Right atrium auricular region (tissue), 2 donors: ENCODE results near the gene CYP2F1. TPM values are rescaled to one million over a fixed set of nuclear protein-coding genes. Genes with fewer than 3 reads are reported as not detected.

ENCODE experiments used
- DNase-seq: peaks from one replicate; pipeline ENCODE4 v3.0.0-alpha.2; 2019; ENCODE audit warnings: low spot score
- H3K27ac ChIP-seq, 2 donors: fragments of 200-600 bp; sonication (generic); 1 replicate in 1 of 2; 2 replicates in 1 of 2; pipeline ENCODE4 v1.5.1; 2016 to 2019
- H3K27me3 ChIP-seq, 2 donors: fragments of 200-600 bp; sonication (generic); one replicate each; pipeline versions ENCODE4 v1.5.1 to v1.6.0; 2017 to 2019
- H3K36me3 ChIP-seq: fragments of 200-600 bp; sonication (generic); one replicate; pipeline ENCODE4 v1.5.1; 2016
- H3K4me1 ChIP-seq, 2 donors: fragments of 200-600 bp; sonication (generic); one replicate each; pipeline versions ENCODE4 v1.5.1 to v1.6.0; 2017 to 2019
- H3K4me3 ChIP-seq, 2 donors: fragments of 200-600 bp; sonication (generic); 1 replicate in 1 of 2; 2 replicates in 1 of 2; pipeline ENCODE4 v1.5.1; 2017 to 2019; ENCODE audit warnings: mild to moderate bottlenecking in 1 of 2, moderate library complexity in 1 of 2
- H3K9me3 ChIP-seq, 2 donors: fragments of 200-600 bp; sonication (generic); one replicate each; pipeline ENCODE4 v1.5.1; 2019
- total RNA-seq, 2 donors: library from RNA; depleted of rRNA; stranded (reverse); fragments of >200 nt; gene quantifications; one replicate each; pipeline ENCODE4 v1.1.0, GENCODE V29; 2016
- TF ChIP-seq, protein P1 (sequence below), 2 donors: fragments of 200-600 bp; sonication (generic); IDR thresholded peaks; one replicate each; pipeline ENCODE4 v1.5.1; 2019; ENCODE audit warnings: antibody characterized with exemption in 2 of 2

The CYP2F1 gene
- total RNA-seq, 2 donors from 2014 or later: not detected

DNA sequence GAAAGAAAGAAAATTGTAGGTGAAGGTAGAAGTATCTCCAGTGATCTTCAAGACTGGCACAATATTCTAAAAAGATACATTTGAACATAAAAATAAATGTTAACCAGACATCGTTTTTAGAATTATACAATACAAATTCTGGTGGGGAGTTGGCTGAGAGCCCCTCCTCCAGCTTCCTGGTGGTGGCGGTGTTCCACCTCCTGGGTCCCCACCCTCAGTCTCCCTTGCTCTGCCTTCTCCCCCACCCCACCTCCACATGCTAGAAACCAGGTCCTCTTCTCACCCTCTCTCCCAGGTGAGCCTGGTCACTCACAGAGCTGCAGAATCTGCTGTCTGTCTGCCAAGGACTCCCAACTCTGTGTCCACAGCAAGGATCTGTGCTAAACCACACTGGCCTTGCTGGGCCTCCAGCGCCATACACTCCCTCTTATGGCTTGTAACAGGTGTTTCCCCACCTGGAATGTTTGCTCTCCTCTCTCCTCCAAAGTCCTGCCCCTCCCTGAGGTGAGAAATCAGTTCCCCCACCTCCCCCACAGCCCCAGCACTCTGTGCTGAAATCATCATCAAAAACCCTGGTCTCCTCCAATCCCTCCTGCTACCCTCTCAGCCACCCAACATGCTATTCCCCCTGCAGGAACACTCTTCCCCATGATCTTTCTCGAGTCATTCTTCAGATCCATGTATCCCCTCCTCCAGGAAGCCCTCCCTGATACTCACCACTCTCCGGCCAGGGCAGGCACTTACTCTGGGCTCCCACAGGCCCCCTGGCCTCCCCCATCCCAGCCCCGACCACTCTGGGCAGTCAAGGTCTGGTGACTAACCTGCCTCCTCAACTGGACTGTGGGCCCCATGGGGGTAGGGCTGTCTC lies 58.3 kb downstream of the CYP2F1 start:
- H3K4me1 ChIP-seq: no peaks in the 10 kb centered on the region
- H3K27ac ChIP-seq: no peak overlapping the region
- no peaks in the 10 kb centered on the region for H3K9me3 ChIP-seq
- TF ChIP-seq, protein P1, sequence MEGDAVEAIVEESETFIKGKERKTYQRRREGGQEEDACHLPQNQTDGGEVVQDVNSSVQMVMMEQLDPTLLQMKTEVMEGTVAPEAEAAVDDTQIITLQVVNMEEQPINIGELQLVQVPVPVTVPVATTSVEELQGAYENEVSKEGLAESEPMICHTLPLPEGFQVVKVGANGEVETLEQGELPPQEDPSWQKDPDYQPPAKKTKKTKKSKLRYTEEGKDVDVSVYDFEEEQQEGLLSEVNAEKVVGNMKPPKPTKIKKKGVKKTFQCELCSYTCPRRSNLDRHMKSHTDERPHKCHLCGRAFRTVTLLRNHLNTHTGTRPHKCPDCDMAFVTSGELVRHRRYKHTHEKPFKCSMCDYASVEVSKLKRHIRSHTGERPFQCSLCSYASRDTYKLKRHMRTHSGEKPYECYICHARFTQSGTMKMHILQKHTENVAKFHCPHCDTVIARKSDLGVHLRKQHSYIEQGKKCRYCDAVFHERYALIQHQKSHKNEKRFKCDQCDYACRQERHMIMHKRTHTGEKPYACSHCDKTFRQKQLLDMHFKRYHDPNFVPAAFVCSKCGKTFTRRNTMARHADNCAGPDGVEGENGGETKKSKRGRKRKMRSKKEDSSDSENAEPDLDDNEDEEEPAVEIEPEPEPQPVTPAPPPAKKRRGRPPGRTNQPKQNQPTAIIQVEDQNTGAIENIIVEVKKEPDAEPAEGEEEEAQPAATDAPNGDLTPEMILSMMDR (IDR thresholded peaks at IDR 0.05): no peak
- no peaks in the 10 kb centered on the region for H3K27me3 ChIP-seq
- no peaks in the 10 kb centered on the region for H3K36me3 ChIP-seq
- DNase-seq: no peak
- H3K4me3 ChIP-seq: no peak overlapping the region

DNA sequence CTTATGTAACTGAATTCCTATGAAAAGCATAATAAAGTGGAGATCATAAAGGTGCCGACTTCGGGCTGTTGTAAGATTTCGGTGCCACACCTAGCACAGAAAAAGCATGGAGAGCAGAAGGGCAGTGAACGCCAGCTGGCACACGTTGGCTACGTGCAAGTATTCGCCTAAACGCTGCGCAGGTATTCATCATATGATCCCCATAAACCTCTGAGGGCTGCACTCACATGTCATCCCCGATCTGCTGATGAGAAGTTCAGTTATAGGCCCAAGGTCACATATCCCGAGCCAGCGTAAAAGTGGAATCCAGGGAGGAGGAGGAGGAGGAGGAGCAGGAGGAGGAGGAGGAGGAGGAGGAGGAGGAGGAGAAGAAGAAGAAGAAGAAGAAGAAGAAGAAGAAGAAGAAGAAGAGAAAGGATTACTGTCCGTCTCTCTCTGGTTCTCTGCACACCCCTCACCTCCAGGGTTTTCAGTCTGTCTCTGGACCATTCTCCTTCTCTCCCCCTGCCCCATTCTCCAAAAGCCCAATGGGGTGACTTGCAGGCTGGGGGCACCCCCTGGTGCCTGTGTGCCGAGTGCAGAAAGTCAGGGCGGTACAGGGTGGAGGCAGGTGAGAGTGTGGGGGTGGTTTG lies 60.2 kb downstream of the CYP2F1 start:
- H3K27me3 ChIP-seq: no peaks in the 10 kb centered on the region
- DNase-seq: no peak
- TF ChIP-seq, protein P1 (IDR thresholded peaks at IDR 0.05): no peak
- H3K36me3 ChIP-seq: no peaks in the 10 kb centered on the region
- H3K4me1 ChIP-seq: no peaks in the 10 kb centered on the region
- H3K27ac ChIP-seq: no peak overlapping the region
- H3K9me3 ChIP-seq: no peaks in the 10 kb centered on the region
- H3K4me3 ChIP-seq: no peak overlapping the region

DNA sequence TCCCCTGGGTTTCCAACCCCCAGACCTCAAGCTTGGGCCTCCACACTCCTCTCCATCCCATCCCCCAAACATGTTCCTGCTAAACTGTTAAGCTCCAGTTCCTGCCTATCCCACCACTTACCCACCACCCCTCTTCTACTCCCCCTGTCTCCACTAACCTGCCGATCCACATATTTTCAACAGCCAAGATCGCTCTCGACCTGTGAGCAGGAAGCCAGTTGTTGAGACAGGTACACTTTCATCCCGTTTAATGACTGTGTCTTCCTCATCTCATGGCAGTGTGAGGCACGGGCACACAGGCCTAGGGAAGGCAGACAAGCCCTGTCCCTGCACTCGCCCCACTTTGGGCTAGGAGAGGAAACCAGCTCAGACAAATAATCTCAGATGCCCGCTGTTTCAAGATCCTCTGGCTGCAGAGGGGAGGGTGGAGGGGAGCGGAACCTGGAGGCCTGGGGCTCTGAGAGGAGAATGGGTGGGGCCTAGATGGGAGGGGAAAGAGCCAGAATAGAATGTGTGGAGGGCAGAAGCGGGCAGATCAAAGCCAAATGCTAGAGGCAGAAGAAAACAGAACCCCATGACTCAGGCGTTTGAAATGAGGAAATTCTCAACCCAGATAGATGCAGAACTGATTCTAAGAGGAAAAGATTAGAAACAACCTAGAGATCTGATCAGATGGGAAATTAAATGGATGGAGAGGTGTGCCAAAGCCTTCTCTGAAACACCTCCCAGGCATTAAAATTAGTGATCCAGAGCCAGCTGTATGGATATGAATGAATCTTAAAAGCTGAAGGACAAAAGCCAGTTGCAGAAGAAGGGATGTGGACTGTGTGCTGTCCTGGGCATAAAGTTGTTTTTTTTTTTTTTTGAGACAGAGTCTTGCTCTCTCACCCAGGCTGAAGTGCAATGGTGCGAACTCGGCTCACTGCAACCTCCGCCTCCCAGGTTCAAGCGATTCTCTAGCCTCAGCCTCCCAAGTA lies 61.9 kb downstream of the CYP2F1 start:
- TF ChIP-seq, protein P1 (IDR thresholded peaks at IDR 0.05): no peak
- Histone ChIP-seq H3K4me3 (no peak overlapping the region), H3K27ac (no peak overlapping the region), H3K9me3 (no peaks in the 10 kb centered on the region), H3K4me1 (no peaks in the 10 kb centered on the region), H3K27me3 (no peaks in the 10 kb centered on the region), H3K36me3 (no peaks in the 10 kb centered on the region)
- DNase-seq: no peak

Other genes starting within 250 kb of the CYP2F1 start
- gene CYP2A7, start 232.2 kb upstream of the CYP2F1 start, total RNA-seq: not detected
- gene CYP2B6, start 123.2 kb upstream of the CYP2F1 start, total RNA-seq: not detected
- gene CYP2A13, start 26.0 kb upstream of the CYP2F1 start, total RNA-seq: not detected
- gene CYP2S1, start 78.8 kb downstream of the CYP2F1 start, total RNA-seq: 1 to 10 TPM in 1 of 2 donors, under 1 TPM in 1; 0.59 to 1.6 TPM
- 10 to 100 TPM; 27.3 to 81.4 TPM for gene AXL, start 104.8 kb downstream of the CYP2F1 start, total RNA-seq
- 100 to 1,000 TPM in 1 of 2 donors, 10 to 100 TPM in 1; 88.8 to 109 TPM for gene HNRNPUL1, start 149.9 kb downstream of the CYP2F1 start, total RNA-seq
- 10 to 100 TPM in 1 of 2 donors, 1 to 10 TPM in 1; 8.1 to 16.2 TPM for gene CCDC97, start 195.7 kb downstream of the CYP2F1 start, total RNA-seq
- 10 to 100 TPM; 17.6 to 33.7 TPM for gene TGFB1, start 239.5 kb downstream of the CYP2F1 start, total RNA-seq
- 1 to 10 TPM; 1.9 to 3.8 TPM for gene B9D2, start 249.7 kb downstream of the CYP2F1 start, total RNA-seq